OCI-LY1 (cell line): ENCODE data around the gene RPL22.

Source experiments
- CTCF ChIP-seq: fragments of 200-600 bp; sonication (generic), shearing (Covaris generic); IDR thresholded peaks from 2 replicates; pipeline ENCODE4 v1.5.1; 2017; ENCODE audit warnings: mild to moderate bottlenecking, antibody characterized with exemption, low read length, moderate library complexity, mixed read lengths
- EZH2 ChIP-seq: fragments of 200-600 bp; sonication (generic), shearing (Covaris generic); IDR thresholded peaks from 2 replicates; pipeline ENCODE4 v1.8.0; 2017; ENCODE audit warnings: borderline replicate concordance, mixed run types, mild to moderate bottlenecking, antibody characterized with exemption, low read length, moderate library complexity, mixed read lengths

- TF ChIP-seq CTCF (no peak), EZH2 (no peak)
Observed at GRCh38 chr1:6167391-6168303, 31.7 kb downstream of the RPL22 start.
